PFSK-1 (cell line): Measurements from ENCODE around the gene ETFB.

Experiments
- FOXP2 ChIP-seq: optimal IDR thresholded peaks from 2 replicates; pipeline ENCODE3; 2011; ENCODE audit warnings: borderline replicate concordance, control low read depth, inconsistent platforms; ENCODE audit not compliant: insufficient read depth; ENCODE audit errors: extremely low read length, extremely low read depth
- POLR2AphosphoS5 ChIP-seq: IDR thresholded peaks from 2 replicates; pipeline ENCODE4 v1.6.1; 2012; ENCODE audit warnings: low read depth, mild to moderate bottlenecking, control low read depth, low read length, moderate library complexity
- REST ChIP-seq, 2 experiments: IDR thresholded peaks; 2 replicates each; pipeline versions ENCODE4 v1.6.1 to v1.8.0; 2011 to 2012; ENCODE audit warnings: low read depth in 2 of 2, low read length in 2 of 2, control low read depth in 1 of 2, inconsistent platforms in 1 of 2, mild to moderate bottlenecking in 1 of 2, moderate library complexity in 1 of 2; ENCODE audit not compliant: insufficient read depth in 1 of 2
- SIN3A ChIP-seq: IDR thresholded peaks from 2 replicates; pipeline ENCODE4 v1.6.1; 2012; ENCODE audit warnings: mild to moderate bottlenecking, low read length, moderate library complexity, borderline replicate concordance; ENCODE audit not compliant: insufficient read depth
- TAF1 ChIP-seq: IDR thresholded peaks from 2 replicates; pipeline ENCODE4 v1.6.1; 2012; ENCODE audit warnings: low read length, control low read depth, borderline replicate concordance; ENCODE audit not compliant: insufficient read depth

ETFB gene

GRCh38 chr19:51368366-51369282 is 2.4 kb upstream of the ETFB start, which contains the start of gene CLDND2:
TSS of gene CLDND2 (minus strand) at chr19:51369003. CDS start at chr19:51368577, 426 bp downstream.
- no peak for TF ChIP-seq TAF1
- TF ChIP-seq SIN3A: no peak
- TF ChIP-seq REST (IDR thresholded peaks at IDR 0.05; ENCODE audit: insufficient read depth in 1 of 2, low read depth in 2 of 2, low read length in 2 of 2): no peak

GRCh38 chr19:51367565-51368365 is 1.6 kb upstream of the ETFB start:
- TF ChIP-seq FOXP2 (no peak), SIN3A (no peak), REST (IDR thresholded peaks at IDR 0.05; ENCODE audit: insufficient read depth in 1 of 2, low read depth in 2 of 2, low read length in 2 of 2) (0 out of 4 replicates have a peak, but pooled peaks of 1 of the 2 experiments have one; percentile 31), POLR2AphosphoS5 (peak; percentile 85), TAF1 (no peak)

- TF ChIP-seq FOXP2: no peak
- TF ChIP-seq POLR2AphosphoS5: peak; percentile 74; the same call in 1 of the 2 replicates
- no peak for TF ChIP-seq REST (IDR thresholded peaks at IDR 0.05; ENCODE audit: insufficient read depth in 1 of 2, low read depth in 2 of 2, low read length in 2 of 2)
- no peak for TF ChIP-seq SIN3A
- 0 out of 2 replicates have a peak, but pooled peaks have one; percentile 20 for TF ChIP-seq TAF1
Observed at GRCh38 chr19:51367255-51367564, 1.0 kb upstream of the ETFB start.

- TF ChIP-seq TAF1 (peak; percentile 74; the same call in 1 of the 2 replicates), FOXP2 (no peak), REST (IDR thresholded peaks at IDR 0.05; ENCODE audit: insufficient read depth in 1 of 2, low read depth in 2 of 2, low read length in 2 of 2) (no peak), POLR2AphosphoS5 (peak; percentile 94), SIN3A (no peak; the same call in 1 of the 2 replicates)
Observed at GRCh38 chr19:51366389-51367254, 434 bp upstream of the ETFB start.
